GM21723 (cell line): ENCODE data around the gene NXPH4.

Experiments used
- ATAC-seq: cut with Tn5 transposase; IDR thresholded peaks from one replicate; pipeline ENCODE4 v1.9.1; 2021; ENCODE audit warnings: mild to moderate bottlenecking, moderate library complexity; ENCODE audit not compliant: unreplicated experiment

NXPH4 gene

GRCh38 chr12:57268264-57268663 is 51.7 kb downstream of the NXPH4 start:
- ATAC-seq: no peak

- no peak for ATAC-seq
Observed at GRCh38 chr12:57270966-57271470, 54.4 kb downstream of the NXPH4 start.

DNA sequence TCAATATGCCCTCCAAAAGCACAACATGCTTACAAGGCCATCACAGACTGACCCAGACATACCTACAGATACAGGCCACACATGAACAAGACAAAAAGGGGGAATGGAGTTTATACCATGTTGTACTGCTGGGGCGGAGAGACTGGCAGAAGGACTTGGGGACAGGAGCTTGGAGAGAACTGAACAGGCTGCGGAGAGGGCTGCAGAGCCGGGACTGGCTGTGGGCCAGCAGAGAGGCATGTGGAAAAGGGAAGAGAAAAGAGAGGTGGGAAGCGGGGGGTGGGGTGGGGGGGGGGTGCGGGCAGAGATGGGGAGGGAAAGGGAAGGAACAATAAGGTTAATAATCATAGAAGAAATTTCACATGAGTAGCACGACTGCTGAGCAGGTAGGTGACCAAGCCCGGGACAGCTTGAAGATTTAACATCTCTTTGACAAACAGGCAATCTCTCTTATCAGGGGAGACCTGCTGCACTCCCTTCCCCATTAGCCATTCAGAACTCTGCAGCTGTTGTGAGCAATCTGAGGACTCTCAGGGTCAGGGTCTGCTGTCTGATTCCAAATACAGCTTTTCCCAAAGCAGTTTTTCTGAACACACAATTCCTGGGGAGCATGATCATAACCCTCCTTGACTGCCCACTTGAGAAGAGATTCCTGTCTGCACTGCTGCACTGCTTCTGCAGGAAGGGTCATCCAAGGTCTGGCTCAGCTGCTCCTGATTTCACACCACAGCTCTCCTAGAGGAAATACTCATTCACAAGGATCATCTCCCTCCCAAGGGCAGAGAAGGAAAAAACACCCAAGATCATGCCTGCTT is 56.0 kb downstream of the NXPH4 start:
- no peak for ATAC-seq

DNA sequence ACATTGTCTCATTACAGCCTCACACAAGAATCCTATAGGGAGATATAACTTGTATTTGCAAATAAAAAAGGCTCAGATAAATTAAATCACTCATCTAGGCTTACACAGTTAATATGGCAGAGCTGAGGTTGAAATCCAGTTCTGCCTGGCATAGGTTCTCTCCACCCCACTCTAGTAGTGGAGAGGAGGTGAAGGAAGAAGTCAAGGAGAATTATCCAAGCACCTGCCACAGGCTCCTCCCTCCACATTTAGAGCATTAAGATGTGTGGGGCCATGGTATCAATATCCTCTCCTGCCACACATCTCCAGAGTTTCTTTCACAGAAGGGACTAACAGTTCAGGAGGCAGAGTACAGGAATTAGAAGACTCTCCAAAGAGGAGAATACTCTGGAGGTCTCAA is 56.9 kb downstream of the NXPH4 start:
- ATAC-seq: no peak
